Stimulated activated CD8-positive, alpha-beta memory T cell treated with anti-CD3 and anti-CD28 coated beads, Interleukin-12 subunit alpha, Interleukin-12 subunit beta, amount 100 ng/mL, for 4 hours (primary cell): ENCODE data around the gene SLC25A40.
"Not testable (repeated sequence)": the region's sequence is repeated elsewhere in the genome, so short reads cannot be mapped to it uniquely, and the experiment has no call there.

Experiments
- DNase-seq: peaks from one replicate; pipeline ENCODE4 v3.0.0-alpha.2; 2020; ENCODE audit warnings: low read depth

Gene SLC25A40

GRCh38 chr7:87872346-87872745 lies 3.8 kb downstream of the SLC25A40 start:
- DNase-seq: no peak

DNA sequence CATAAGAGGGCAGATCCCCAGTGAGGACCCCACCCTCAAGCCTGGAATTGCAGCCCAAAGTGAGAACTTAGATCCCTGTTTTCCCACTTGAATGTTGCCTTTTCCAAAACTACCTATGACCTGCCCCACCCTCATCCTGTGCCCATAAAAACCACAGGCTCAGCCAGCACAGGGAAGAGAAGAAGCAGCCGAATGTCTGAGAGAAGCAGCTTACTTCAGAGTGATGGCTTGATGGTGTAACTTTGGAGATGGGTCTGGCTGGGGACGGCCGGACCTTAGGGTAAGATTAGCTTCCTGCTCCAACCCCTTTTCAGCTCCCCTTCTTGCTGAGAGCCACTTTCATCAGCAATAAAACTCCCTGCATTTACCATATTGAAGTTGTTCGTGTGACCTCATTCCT lies 5.7 kb downstream of the SLC25A40 start:
- no peak for DNase-seq

- not testable (repeated sequence) for DNase-seq
Observed at GRCh38 chr7:87866533-87866932, 9.6 kb downstream of the SLC25A40 start.

GRCh38 chr7:87866089-87866488 lies 10.1 kb downstream of the SLC25A40 start:
- DNase-seq: no peak

- no peak for DNase-seq
Observed at GRCh38 chr7:87858417-87859100, 17.6 kb downstream of the SLC25A40 start.

DNA sequence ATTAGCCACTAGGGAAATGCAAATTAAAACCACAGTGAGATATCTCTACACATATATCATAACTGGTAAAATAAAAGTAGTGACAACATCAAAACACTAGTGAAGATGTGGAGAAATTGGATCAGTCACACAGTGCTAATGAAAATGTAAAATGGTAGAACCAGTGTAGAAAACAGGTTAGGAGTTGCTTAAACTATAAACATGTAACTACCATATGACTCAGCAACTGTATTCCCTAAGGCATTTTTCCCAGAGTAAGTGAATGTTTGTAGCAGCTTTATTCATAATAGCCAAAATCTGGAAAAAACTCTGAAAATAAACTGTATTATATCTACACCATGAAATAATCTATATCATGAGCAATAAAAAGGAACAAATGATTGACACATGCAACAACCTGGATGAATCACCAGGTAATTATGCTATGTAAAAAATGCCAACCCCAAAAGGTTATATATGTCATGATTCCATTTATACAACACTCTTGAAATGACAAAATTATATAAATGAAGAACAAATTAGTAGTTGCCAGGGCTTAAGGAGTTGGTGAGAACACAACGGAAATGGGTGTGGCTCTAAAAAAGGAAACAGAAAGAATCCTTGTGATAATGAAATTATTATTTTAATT lies 22.8 kb downstream of the SLC25A40 start:
- DNase-seq: no peak

GRCh38 chr7:87852306-87852705 lies 23.9 kb downstream of the SLC25A40 start:
- DNase-seq: no peak

- no peak for DNase-seq
Observed at GRCh38 chr7:87850836-87851593, 25.1 kb downstream of the SLC25A40 start.

DNA sequence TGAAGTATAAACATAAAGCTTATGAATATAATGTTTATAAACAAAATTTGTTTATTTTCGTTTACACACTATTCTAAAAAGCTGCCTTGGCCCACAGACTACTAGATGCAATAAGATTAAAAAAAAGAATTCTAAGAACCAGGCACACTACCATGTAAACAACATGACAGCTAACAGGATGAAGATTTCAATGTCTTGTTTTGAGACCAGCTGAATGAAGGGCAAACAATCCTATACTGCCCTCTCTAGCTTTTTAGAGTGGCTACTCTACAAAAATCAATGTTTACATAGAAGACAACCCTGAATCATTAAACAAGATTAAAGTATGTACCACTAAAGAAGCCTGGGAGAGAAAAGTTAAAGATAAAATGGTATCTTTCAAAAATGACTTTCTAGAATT lies 38.6 kb downstream of the SLC25A40 start:
- DNase-seq: no peak

- no peak for DNase-seq
Observed at GRCh38 chr7:87833130-87833529, 43.0 kb downstream of the SLC25A40 start.

GRCh38 chr7:87831097-87831496 lies 45.1 kb downstream of the SLC25A40 start:
- no peak for DNase-seq

DNA sequence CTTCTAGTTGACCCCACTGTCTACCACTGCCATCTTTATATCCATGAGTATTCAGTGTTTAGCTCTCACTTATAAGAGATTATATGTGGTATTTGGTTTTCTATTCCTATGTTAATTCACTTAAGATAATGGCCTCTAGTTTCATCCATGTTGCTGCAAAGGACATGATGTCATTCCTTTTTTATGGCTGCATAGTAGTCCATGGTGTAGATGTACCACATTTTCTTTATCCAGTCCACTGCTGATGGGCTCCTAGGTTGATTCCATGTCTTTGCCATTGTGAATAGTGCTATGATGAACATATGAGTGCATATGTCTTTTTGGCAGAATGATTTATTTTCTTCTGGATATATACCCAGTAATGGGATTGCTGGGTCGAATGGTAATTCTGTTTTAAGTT lies 47.8 kb downstream of the SLC25A40 start:
- DNase-seq: not testable (repeated sequence)

GRCh38 chr7:87825369-87825768 lies 50.8 kb downstream of the SLC25A40 start:
- not testable (repeated sequence) for DNase-seq

GRCh38 chr7:87822056-87822455 lies 54.1 kb downstream of the SLC25A40 start:
- not testable (repeated sequence) for DNase-seq

GRCh38 chr7:87818336-87818735 lies 57.8 kb downstream of the SLC25A40 start:
- no peak for DNase-seq

- no peak for DNase-seq
Observed at GRCh38 chr7:87816389-87816788, 59.8 kb downstream of the SLC25A40 start.

DNA sequence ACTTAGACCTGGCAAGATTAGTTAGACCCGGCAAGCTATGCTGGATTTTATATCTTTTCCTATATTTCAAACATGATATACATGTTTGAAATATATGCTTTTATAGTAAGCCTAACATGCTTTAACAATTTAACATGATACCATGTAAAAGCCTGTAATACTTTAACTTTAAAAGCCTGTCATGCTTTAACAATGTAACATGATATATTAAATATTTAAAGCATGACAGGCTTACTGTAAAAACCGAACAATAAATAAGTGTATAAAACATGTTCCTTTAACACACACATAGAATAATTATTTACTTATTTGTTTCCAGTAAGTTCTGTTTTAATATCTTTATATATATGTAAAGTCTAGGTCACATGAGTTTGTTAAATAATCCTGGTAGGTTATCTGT lies 65.4 kb downstream of the SLC25A40 start:
- DNase-seq: no peak

DNA sequence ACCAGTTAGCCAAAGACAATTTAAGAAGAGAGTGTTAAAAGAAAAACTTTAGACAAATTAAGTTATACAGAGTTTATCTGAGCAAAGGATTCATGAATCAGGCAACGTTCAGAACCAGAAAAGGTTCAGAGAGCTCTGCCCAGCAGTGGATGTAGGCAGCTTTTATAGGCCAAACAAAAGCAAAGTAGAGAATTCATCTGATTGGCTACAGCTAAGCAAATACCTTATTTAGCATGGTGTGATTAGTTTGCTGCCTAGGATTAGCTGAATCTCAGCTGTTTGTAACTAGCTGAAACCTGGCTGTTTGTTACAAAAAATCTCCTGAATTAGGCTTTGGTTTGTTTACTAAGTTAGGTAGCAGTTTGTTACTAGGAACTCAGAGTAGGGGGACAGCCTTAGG lies 66.0 kb downstream of the SLC25A40 start:
- DNase-seq: no peak

DNA sequence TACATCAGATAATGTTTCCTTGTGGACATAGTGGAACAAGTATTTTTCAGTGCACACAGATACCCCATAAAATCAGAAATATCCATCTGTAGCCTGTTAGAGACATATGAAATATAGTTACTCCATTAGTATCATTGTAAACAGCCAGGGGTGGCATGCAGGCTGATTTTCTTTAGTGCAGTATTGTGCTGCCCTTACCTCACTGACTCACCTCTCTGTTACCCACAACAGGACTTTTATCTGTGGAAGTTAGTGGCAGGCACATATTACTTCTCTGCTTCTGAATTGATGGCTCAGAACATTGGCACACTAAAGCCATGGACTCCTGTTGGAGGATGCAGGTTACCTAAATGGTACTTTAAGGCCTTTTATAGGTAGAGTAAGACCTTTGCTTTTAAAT lies 70.0 kb downstream of the SLC25A40 start:
- no peak for DNase-seq

GRCh38 chr7:87797798-87798403 lies 78.3 kb downstream of the SLC25A40 start:
- no peak for DNase-seq

- no peak for DNase-seq
Observed at GRCh38 chr7:87797395-87797794, 78.8 kb downstream of the SLC25A40 start.

- no peak for DNase-seq
Observed at GRCh38 chr7:87785368-87785995, 90.7 kb downstream of the SLC25A40 start.
